ENCODE data around the gene ZMYND8.

GRCh38 chr20:47352332-47353238 is 3.9 kb downstream of the ZMYND8 start:
- TF ChIP-seq EZH2 (IDR thresholded peaks at IDR 0.05; ENCODE audit: low read depth), result no peak
- TF ChIP-seq CTCF (conservative IDR thresholded peaks at IDR 0.05), result no peak
